K562 (cell line): ENCODE measurements around the gene TSPAN3. TPM values are rescaled to one million over a fixed set of nuclear protein-coding genes. Genes with fewer than 3 reads are reported as not detected.

Experiments used
- ATF2 ChIP-seq: sonication (generic); formaldehyde crosslinking; IDR thresholded peaks from 2 replicates; pipeline ENCODE4 v1.8.1; 2022; ENCODE audit warnings: missing genetic modification reagents
- CBFA2T2 ChIP-seq: fragments of 450-650 bp; conservative IDR thresholded peaks from 2 replicates; pipeline ENCODE4 v1.6.1; 2017; ENCODE audit warnings: mild to moderate bottlenecking
- CBFA2T3 ChIP-seq: fragments of 450-650 bp; IDR thresholded peaks from 2 replicates; pipeline ENCODE4 v1.6.1; 2017
- E2F3 ChIP-seq: fragments of 250-450 bp; sonication (Bioruptor Pico); IDR thresholded peaks from 2 replicates; pipeline ENCODE4 v1.4.0; 2020; ENCODE audit warnings: mild to moderate bottlenecking
- GTF2B ChIP-seq: IDR thresholded peaks from 2 replicates; pipeline ENCODE4 v1.6.1; 2011; ENCODE audit not compliant: insufficient read length; ENCODE audit errors: extremely low read depth
- HIVEP1 ChIP-seq: fragments of 250-450 bp; sonication (Bioruptor Pico); IDR thresholded peaks from 2 replicates; pipeline ENCODE4 v1.4.0; 2020; ENCODE audit warnings: mild to moderate bottlenecking
- MAFK ChIP-seq: IDR thresholded peaks from 2 replicates; pipeline ENCODE4 v1.6.1; 2011; ENCODE audit warnings: low read length, improper control_type of control experiment
- NCOA6 ChIP-seq: fragments of 450-650 bp; IDR thresholded peaks from 2 replicates; pipeline ENCODE4 v1.6.1; 2017; ENCODE audit warnings: mild to moderate bottlenecking
- NFRKB ChIP-seq: fragments of 450-650 bp; IDR thresholded peaks from 2 replicates; pipeline ENCODE4 v1.6.1; 2016; ENCODE audit warnings: low read depth
- PREB ChIP-seq: sonication (generic); formaldehyde crosslinking; IDR thresholded peaks from 2 replicates; pipeline ENCODE4 v1.8.1; 2023; ENCODE audit warnings: mild to moderate bottlenecking, missing genetic modification reagents
- TFE3 ChIP-seq: fragments of 450-650 bp; formaldehyde crosslinking; IDR thresholded peaks from 2 replicates; pipeline ENCODE4 v1.4.0; 2020; ENCODE audit warnings: mild to moderate bottlenecking, mixed read lengths
- TOE1 ChIP-seq, 2 experiments: fragments of 450-650 bp in 1 of 2; sonication (generic) in 1 of 2; formaldehyde crosslinking in 1 of 2; IDR thresholded peaks; 2 replicates each; pipeline versions ENCODE4 v1.7.1 to v1.8.0; 2016 to 2022; ENCODE audit warnings: borderline replicate concordance in 2 of 2, mild to moderate bottlenecking in 2 of 2, antibody characterized with exemption in 1 of 2, inconsistent platforms in 1 of 2, low read depth in 1 of 2, missing genetic modification reagents in 1 of 2, moderate library complexity in 1 of 2
- U2AF1 ChIP-seq: fragments of 200-400 bp; formaldehyde crosslinking; optimal IDR thresholded peaks from 2 replicates; pipeline ENCODE3; 2017; ENCODE audit warnings: mild to moderate bottlenecking, low read depth, low read length, moderate library complexity
- UBTF ChIP-seq, 2 experiments: IDR thresholded peaks; 2 replicates each; pipeline ENCODE4 v1.6.1; 2012; ENCODE audit warnings: improper control_type of control experiment in 2 of 2, low read depth in 2 of 2, low read length in 2 of 2, borderline replicate concordance in 1 of 2
- ZBTB33 ChIP-seq: sonication (generic); formaldehyde crosslinking; IDR thresholded peaks from 2 replicates; pipeline ENCODE4 v1.8.1; 2023; ENCODE audit warnings: mild to moderate bottlenecking, missing genetic modification reagents
- ZC3H8 ChIP-seq: fragments of 450-650 bp; IDR thresholded peaks from 2 replicates; pipeline ENCODE4 v1.6.1; 2017
- ZNF764 ChIP-seq: fragments of 250-450 bp; sonication (Bioruptor Pico); IDR thresholded peaks from 2 replicates; pipeline ENCODE4 v1.4.0; 2020; ENCODE audit warnings: low read depth, mild to moderate bottlenecking, moderate library complexity
- polyA plus RNA-seq, 8 experiments: library from polyadenylated mRNA; depleted of rRNA in 4 of 8; stranded (reverse) in 5 of 8; unstranded in 3 of 8; fragments of >200 nt; fragmentation: Nextera tagmentation in 2 of 8; fragmentation: Illumina TruSeq in 1 of 8; extraction: Ambion mirVana in 2 of 8; extraction: Trizol in 1 of 8; gene quantifications; 2 replicates each; pipeline versions ENCODE4 v1.2.1 to v1.2.3, GENCODE V29; 2011 to 2014; ENCODE audit warnings: inconsistent platforms in 1 of 8, missing spikeins in 1 of 8
- total RNA-seq, 7 experiments: library from RNA; depleted of rRNA in 6 of 7; stranded (reverse); fragments of >200 nt in 6 of 7; fragmentation: Illumina TruSeq in 2 of 7; extraction: Trizol in 2 of 7; gene quantifications; 2 replicates each; pipeline versions ENCODE4 v1.2.1 to v1.2.3, GENCODE V29; 2011 to 2021; ENCODE audit warnings: low replicate concordance in 1 of 7

TSPAN3 gene
- total and polyA plus RNA-seq, 9 of the 15 experiments (the other 6 are each of a cell fraction or from before 2014, with no cell fraction given): 14.3 to 144 (median 71.1) TPM

GRCh38 chr15:77066971-77067690 lies 3.8 kb downstream of the TSPAN3 start (continued):
- TF ChIP-seq E2F3 (CRISPR knock-in tag) (no peak), ZNF764 (CRISPR knock-in tag) (no peak), ATF2 (CRISPR knock-in tag) (no peak), GTF2B (no peak), TOE1 (IDR thresholded peaks at IDR 0.05; ENCODE audit: borderline replicate concordance) (no peak), TOE1 (CRISPR knock-in tag; IDR thresholded peaks at IDR 0.05; ENCODE audit: borderline replicate concordance, low read depth) (no peak), CBFA2T2 (peak; percentile 54), PREB (no peak), ZC3H8 (no peak), U2AF1 (no peak), ZBTB33 (CRISPR knock-in tag) (no peak), TFE3 (no peak), UBTF (IDR thresholded peaks at IDR 0.05; ENCODE audit: borderline replicate concordance in 1 of 2, low read depth in 2 of 2, low read length in 2 of 2) (no peak), CBFA2T3 (peak; percentile 76), NCOA6 (no peak), HIVEP1 (CRISPR knock-in tag) (no peak), MAFK (no peak), NFRKB (no peak)
